ENCODE data around the gene TXNIP. TPM values are rescaled to one million over a fixed set of nuclear protein-coding genes. Genes with fewer than 3 reads are reported as not detected.

TXNIP gene
- total RNA-seq (2021; ENCODE audit: unreplicated experiment) (2.5 TPM), Bru-seq, nascent RNA (percentile 53 among the genes with signal in this experiment), BruChase-seq, experiment 1, labeled RNA remaining after a 6-hour chase (percentile 42 among the genes with signal in this experiment), BruChase-seq, experiment 2, labeled RNA remaining after a 2-hour chase (percentile 35 among the genes with signal in this experiment)
- polyA plus RNA-seq (2012), result not detected in 2 replicates
- long read RNA-seq, result 0 reads

GRCh38 chr1:145996433-145997015 is at the start of gene TXNIP:
Gene TXNIP, minus strand, starts transcription at chr1:145996579. Its CDS starts 313 bp downstream, at chr1:145996266.
- H2AFZ ChIP-seq (ENCODE audit: low read depth, low read length, poor library complexity, severe bottlenecking), result no peak within 1 kb of the TSS
- H3K4me1 ChIP-seq (ENCODE audit: control insufficient read depth in 1 of 2, insufficient read depth in 2 of 2, low read length in 2 of 2), result no peaks in the 10 kb centered on the region
- H3K36me3 ChIP-seq (ENCODE audit: control insufficient read depth in 1 of 2, insufficient read depth in 2 of 2, low read length in 2 of 2), result no peaks in the 10 kb centered on the region
- POLR2A ChIA-PET, result no interaction called here
- TF ChIP-seq RAD21 (IDR thresholded peaks at IDR 0.05; ENCODE audit: low read depth) (no peak), JUND (IDR thresholded peaks at IDR 0.05) (no peak), ELF1 (IDR thresholded peaks at IDR 0.05; ENCODE audit: borderline replicate concordance, low read depth) (no peak), FOSL1 (IDR thresholded peaks at IDR 0.05; ENCODE audit: low read depth) (no peak), ATF3 (IDR thresholded peaks at IDR 0.05) (no peak), MAX (IDR thresholded peaks at IDR 0.05) (no peak), CBX3 (IDR thresholded peaks at IDR 0.05; ENCODE audit: low read depth) (no peak), REST (IDR thresholded peaks at IDR 0.05; ENCODE audit: low read depth) (no peak), EGR1 (IDR thresholded peaks at IDR 0.05; ENCODE audit: low read depth) (no peak), TCF7L2 (IDR thresholded peaks at IDR 0.05; ENCODE audit: borderline replicate concordance, extremely low read depth, insufficient read depth, insufficient read length) (no peak), ZBTB33 (IDR thresholded peaks at IDR 0.05; ENCODE audit: extremely low read depth, insufficient replicate concordance, low read length) (no peak), EZH2phosphoT487 (IDR thresholded peaks at IDR 0.05; ENCODE audit: borderline replicate concordance) (no peak), POLR2AphosphoS5 (IDR thresholded peaks at IDR 0.05; ENCODE audit: low read depth, low read length) (no peak), YY1 (IDR thresholded peaks at IDR 0.05; ENCODE audit: extremely low read depth, insufficient replicate concordance, low read depth, low read length) (no peak), CEBPB (IDR thresholded peaks at IDR 0.05; ENCODE audit: low read depth) (no peak), ZNF274 (IDR thresholded peaks at IDR 0.05; ENCODE audit: low read depth, low read length) (no peak), SP1 (IDR thresholded peaks at IDR 0.05; ENCODE audit: low read depth) (no peak), POLR2A (IDR thresholded peaks at IDR 0.05; ENCODE audit: borderline replicate concordance, extremely low read depth, insufficient read depth, insufficient read length) (no peak), CTCF (IDR thresholded peaks at IDR 0.05 in 2 of 3, conservative IDR thresholded peaks at IDR 0.05 in 1 of 3; ENCODE audit: borderline replicate concordance in 1 of 3, insufficient read depth in 1 of 3, low read depth in 2 of 3, low read length in 2 of 3) (no peak), ZFX (IDR thresholded peaks at IDR 0.05) (no peak)
- H3K4me2 ChIP-seq (ENCODE audit: low read length), result no peak within 1 kb of the TSS
- no peak within 1 kb of the TSS for H3K4me3 ChIP-seq (replicated peaks in 1 of 2; ENCODE audit: low read depth in 1 of 2, low read length in 2 of 2)
- H3K9ac ChIP-seq (ENCODE audit: low read length), result no peak within 1 kb of the TSS
- no peaks in the 10 kb centered on the region for H3K9me3 ChIP-seq (ENCODE audit: control insufficient read depth in 1 of 2, insufficient read depth in 1 of 2, low read depth in 1 of 2, low read length in 2 of 2)
- no TSS peak for BruUV-seq (replicated peaks)
- DNase-seq (ENCODE audit: low read depth, low spot score) (no peak), ATAC-seq (no peak)
- H3K27me3 ChIP-seq (ENCODE audit: insufficient read depth, low read length), result no peaks in the 10 kb centered on the region
- H3K9me2 ChIP-seq (ENCODE audit: insufficient read depth), result no peaks in the 10 kb centered on the region
- no peaks in the 10 kb centered on the region for H3K79me2 ChIP-seq (ENCODE audit: insufficient read depth, low read length)
- no peak within 1 kb of the TSS for H3K27ac ChIP-seq (ENCODE audit: low read depth, low read length)
- intact Hi-C loops (cut with micrococcal nuclease), result no loop called here
- H4K20me1 ChIP-seq (ENCODE audit: insufficient read depth), result no peaks in the 10 kb centered on the region
- RAD21 ChIA-PET (ENCODE audit: low non-redundant PET in 1 of 2, low total read pairs in 2 of 2, uncharacterized antibody in 2 of 2, unreplicated experiment in 2 of 2), result no interaction called here
- CTCF ChIA-PET, result interaction anchor here (0.8 kb wide), 1 partner anchor 11 kb away, joined by 3 read pairs; no protein-coding TSS in a partner anchor
